ENCODE results near the gene PRR5. TPM values are rescaled to one million over a fixed set of nuclear protein-coding genes. Genes with fewer than 3 reads are reported as not detected.

Gene PRR5
- total and polyA plus RNA-seq, 2 of the 13 experiments (the other 11 are each of a cell fraction or from before 2014, with no cell fraction given) = 11.6 to 27.5 TPM

GRCh38 chr22:44759001-44759400, 57.0 kb downstream of the PRR5 start:
- H3K9me3 ChIP-seq (ENCODE audit: low read length) = no peaks in the 10 kb centered on the region
- no peaks in the 10 kb centered on the region for H3K79me2 ChIP-seq (ENCODE audit: insufficient read depth, low read length)
- H3K27ac ChIP-seq (ENCODE audit: extremely low read length, insufficient read depth, low read length) = no peak overlapping the region
- no peaks in the 10 kb centered on the region for H3K36me3 ChIP-seq (replicated peaks in 1 of 2; ENCODE audit: control insufficient read depth in 1 of 2, insufficient read depth in 2 of 2, low read length in 2 of 2)
- no peak for DNase-seq (ENCODE audit: low spot score)
- no peaks in the 10 kb centered on the region for H4K20me1 ChIP-seq (ENCODE audit: insufficient read depth, low read length)
- no peak overlapping the region for H2AFZ ChIP-seq (ENCODE audit: low read length)
- in situ Hi-C loops (cut with HindIII; ENCODE audit: extremely low pct_ligation_motif_present, low pct_unique_long_range_greater_than_20kb) = no loop called here
- 11% methylated on average over 1 of the region's 6 CpGs for WGBS (ENCODE audit: low lambda C conversion rate)
- H3K4me2 ChIP-seq (ENCODE audit: low read depth, low read length) = no peak overlapping the region
- no peaks in the 10 kb centered on the region for H3K4me1 ChIP-seq (ENCODE audit: insufficient read depth, low read length)
- TF ChIP-seq ETV6 (CRISPR knock-in tag; conservative IDR thresholded peaks at IDR 0.05) (no peak), IRF2 (CRISPR knock-in tag; IDR thresholded peaks at IDR 0.05) (no peak), RELA (CRISPR knock-in tag; IDR thresholded peaks at IDR 0.05) (no peak)
- ChIA-PET POLR2A (no interaction called here), CTCF (ENCODE audit: low intra/inter-chr PET ratio, low total read pairs) (no interaction called here)
- H3K27me3 ChIP-seq (ENCODE audit: control insufficient read depth in 1 of 2, insufficient read depth in 2 of 2, low read length in 2 of 2) = peaks cover 0 to 12% of the 10 kb centered on the region in 2 experiments; a peak in 3 of 5 replicates
- no peak overlapping the region for H3K9ac ChIP-seq (ENCODE audit: insufficient read depth, low read depth, low read length)
- no peak for FAIRE-seq
- BruUV-seq (replicated peaks) = no TSS peak
- no peak for ATAC-seq
- intact Hi-C loops (cut with micrococcal nuclease; ENCODE audit: unreplicated experiment) = no loop called here
- H3K4me3 ChIP-seq (replicated peaks in 1 of 3; ENCODE audit: insufficient read depth in 1 of 3, low read depth in 2 of 3, low read length in 3 of 3) = no peak overlapping the region

- Histone ChIP-seq H4K20me1 (ENCODE audit: insufficient read depth, low read length) (no peaks in the 10 kb centered on the region), H3K27ac (ENCODE audit: extremely low read length, insufficient read depth, low read length) (no peak overlapping the region), H3K9ac (ENCODE audit: insufficient read depth, low read depth, low read length) (no peak overlapping the region), H3K4me3 (replicated peaks in 1 of 3; ENCODE audit: insufficient read depth in 1 of 3, low read depth in 2 of 3, low read length in 3 of 3) (no peak overlapping the region), H3K79me2 (ENCODE audit: insufficient read depth, low read length) (no peaks in the 10 kb centered on the region), H3K27me3 (ENCODE audit: control insufficient read depth in 1 of 2, insufficient read depth in 2 of 2, low read length in 2 of 2) (peaks cover 0 to 19% of the 10 kb centered on the region in 2 experiments; a peak in 3 of 5 replicates), H3K9me3 (ENCODE audit: low read length) (no peaks in the 10 kb centered on the region), H2AFZ (ENCODE audit: low read length) (no peak overlapping the region), H3K4me1 (ENCODE audit: insufficient read depth, low read length) (no peaks in the 10 kb centered on the region), H3K36me3 (replicated peaks in 1 of 2; ENCODE audit: control insufficient read depth in 1 of 2, insufficient read depth in 2 of 2, low read length in 2 of 2) (no peaks in the 10 kb centered on the region), H3K4me2 (ENCODE audit: low read depth, low read length) (no peak overlapping the region)
- in situ Hi-C loops (cut with HindIII; ENCODE audit: extremely low pct_ligation_motif_present, low pct_unique_long_range_greater_than_20kb) = no loop called here
- DNase-seq (ENCODE audit: low spot score) (no peak), FAIRE-seq (no peak), ATAC-seq (no peak)
- WGBS (ENCODE audit: low lambda C conversion rate) = 50% methylated on average over 14 of the region's 18 CpGs
- ChIA-PET POLR2A (no interaction called here), CTCF (ENCODE audit: low intra/inter-chr PET ratio, low total read pairs) (no interaction called here)
- TF ChIP-seq ZNF329 (CRISPR knock-in tag; IDR thresholded peaks at IDR 0.05; ENCODE audit: low read depth) = peak; percentile 92
- TF ChIP-seq ZNF569 (CRISPR knock-in tag; IDR thresholded peaks at IDR 0.05; ENCODE audit: borderline replicate concordance) = no peak
- BruUV-seq (replicated peaks) = no TSS peak
- intact Hi-C loops (cut with micrococcal nuclease; ENCODE audit: unreplicated experiment) = no loop called here
Measured at GRCh38 chr22:44759430-44760310, 57.7 kb downstream of the PRR5 start.
